Mammary epithelial cell (primary cell): ENCODE measurements around the gene RGMA.

Source experiments
- EZH2 ChIP-seq: IDR thresholded peaks from 2 replicates; pipeline ENCODE4 v1.6.1; 2012; ENCODE audit warnings: low read length, inconsistent platforms, borderline replicate concordance
- TF ChIP-seq, protein P1 (sequence below), 2 donors: IDR thresholded peaks in 1 of 2; conservative IDR thresholded peaks in 1 of 2; 2 replicates each; pipeline ENCODE4 v1.5.1; 2011 to 2012; ENCODE audit warnings: inconsistent platforms in 2 of 2, low read length in 2 of 2, mild to moderate bottlenecking in 2 of 2, control low read depth in 1 of 2, low read depth in 1 of 2; ENCODE audit not compliant: insufficient read depth in 1 of 2; ENCODE audit errors: extremely low read depth in 1 of 2

DNA sequence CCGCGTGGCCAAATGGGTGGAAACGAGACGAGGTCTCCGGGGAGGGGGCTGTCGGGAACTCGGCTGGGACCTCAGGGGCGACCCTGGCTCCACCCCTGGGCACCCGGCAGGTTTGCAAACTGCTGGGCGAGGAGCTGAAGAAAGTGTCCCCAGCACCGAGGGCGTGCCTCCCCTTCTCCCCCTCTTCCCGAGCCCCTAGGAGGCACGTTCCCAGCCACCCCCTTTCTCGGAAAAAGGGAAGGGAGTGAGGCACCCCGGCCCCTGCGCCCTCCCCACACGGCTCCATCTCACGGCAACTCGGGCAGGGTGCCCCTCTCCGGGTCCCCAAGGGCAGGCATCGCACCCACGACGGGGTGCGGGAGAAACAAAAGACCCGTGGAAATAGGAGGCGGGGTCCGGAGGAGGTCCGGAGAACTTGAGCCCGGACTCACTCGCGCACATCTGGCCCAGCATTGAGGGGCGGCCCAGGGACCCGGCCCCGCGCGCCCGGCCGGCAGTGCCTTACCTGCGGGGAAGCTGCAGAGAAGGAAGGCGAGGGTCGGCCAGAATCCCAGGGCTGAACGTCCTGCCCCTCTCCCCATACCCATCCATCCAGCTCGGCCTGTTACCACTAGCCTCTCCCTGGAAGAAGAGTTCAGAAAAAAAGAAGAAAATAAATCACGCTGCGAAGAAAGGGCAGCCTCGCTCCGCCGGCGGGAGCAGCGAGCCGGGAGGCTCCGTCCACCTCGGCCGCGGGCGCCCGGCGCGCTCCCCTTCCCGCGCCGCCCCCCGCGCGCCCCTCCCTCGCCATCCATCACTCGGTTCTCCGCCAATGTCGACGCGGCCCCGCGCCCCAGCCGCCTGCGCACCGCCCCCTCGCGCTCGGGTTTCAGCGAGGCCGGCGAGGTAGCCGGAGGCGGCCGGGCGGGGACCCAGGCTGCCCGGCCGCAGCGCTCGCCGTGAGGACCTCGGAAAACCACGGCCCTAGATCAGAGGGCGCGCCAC, 16.3 kb downstream of the RGMA start:
- TF ChIP-seq, protein P1, sequence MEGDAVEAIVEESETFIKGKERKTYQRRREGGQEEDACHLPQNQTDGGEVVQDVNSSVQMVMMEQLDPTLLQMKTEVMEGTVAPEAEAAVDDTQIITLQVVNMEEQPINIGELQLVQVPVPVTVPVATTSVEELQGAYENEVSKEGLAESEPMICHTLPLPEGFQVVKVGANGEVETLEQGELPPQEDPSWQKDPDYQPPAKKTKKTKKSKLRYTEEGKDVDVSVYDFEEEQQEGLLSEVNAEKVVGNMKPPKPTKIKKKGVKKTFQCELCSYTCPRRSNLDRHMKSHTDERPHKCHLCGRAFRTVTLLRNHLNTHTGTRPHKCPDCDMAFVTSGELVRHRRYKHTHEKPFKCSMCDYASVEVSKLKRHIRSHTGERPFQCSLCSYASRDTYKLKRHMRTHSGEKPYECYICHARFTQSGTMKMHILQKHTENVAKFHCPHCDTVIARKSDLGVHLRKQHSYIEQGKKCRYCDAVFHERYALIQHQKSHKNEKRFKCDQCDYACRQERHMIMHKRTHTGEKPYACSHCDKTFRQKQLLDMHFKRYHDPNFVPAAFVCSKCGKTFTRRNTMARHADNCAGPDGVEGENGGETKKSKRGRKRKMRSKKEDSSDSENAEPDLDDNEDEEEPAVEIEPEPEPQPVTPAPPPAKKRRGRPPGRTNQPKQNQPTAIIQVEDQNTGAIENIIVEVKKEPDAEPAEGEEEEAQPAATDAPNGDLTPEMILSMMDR (conservative IDR thresholded peaks at IDR 0.05 in 1 of 2, IDR thresholded peaks at IDR 0.05 in 1 of 2; ENCODE audit: extremely low read depth in 1 of 2, insufficient read depth in 1 of 2, low read depth in 1 of 2, low read length in 2 of 2), result no peak
- TF ChIP-seq EZH2, result no peak
